Measurements from ENCODE around the gene ABCA4. TPM values are rescaled to one million over a fixed set of nuclear protein-coding genes. Genes with fewer than 3 reads are reported as not detected.

Gene ABCA4
- total RNA-seq, 4 donors from 2014 or later: 0.18 to 0.57 TPM; not detected in 2

GRCh38 chr1:93977598-93977945, 143.4 kb downstream of the ABCA4 start:
- intact Hi-C loops (cut with DNase I): no loop called here
- 20 to 33% methylated on average over 1 of the region's 1 CpG for WGBS, 2 donors
- DNase-seq: no peak

DNA sequence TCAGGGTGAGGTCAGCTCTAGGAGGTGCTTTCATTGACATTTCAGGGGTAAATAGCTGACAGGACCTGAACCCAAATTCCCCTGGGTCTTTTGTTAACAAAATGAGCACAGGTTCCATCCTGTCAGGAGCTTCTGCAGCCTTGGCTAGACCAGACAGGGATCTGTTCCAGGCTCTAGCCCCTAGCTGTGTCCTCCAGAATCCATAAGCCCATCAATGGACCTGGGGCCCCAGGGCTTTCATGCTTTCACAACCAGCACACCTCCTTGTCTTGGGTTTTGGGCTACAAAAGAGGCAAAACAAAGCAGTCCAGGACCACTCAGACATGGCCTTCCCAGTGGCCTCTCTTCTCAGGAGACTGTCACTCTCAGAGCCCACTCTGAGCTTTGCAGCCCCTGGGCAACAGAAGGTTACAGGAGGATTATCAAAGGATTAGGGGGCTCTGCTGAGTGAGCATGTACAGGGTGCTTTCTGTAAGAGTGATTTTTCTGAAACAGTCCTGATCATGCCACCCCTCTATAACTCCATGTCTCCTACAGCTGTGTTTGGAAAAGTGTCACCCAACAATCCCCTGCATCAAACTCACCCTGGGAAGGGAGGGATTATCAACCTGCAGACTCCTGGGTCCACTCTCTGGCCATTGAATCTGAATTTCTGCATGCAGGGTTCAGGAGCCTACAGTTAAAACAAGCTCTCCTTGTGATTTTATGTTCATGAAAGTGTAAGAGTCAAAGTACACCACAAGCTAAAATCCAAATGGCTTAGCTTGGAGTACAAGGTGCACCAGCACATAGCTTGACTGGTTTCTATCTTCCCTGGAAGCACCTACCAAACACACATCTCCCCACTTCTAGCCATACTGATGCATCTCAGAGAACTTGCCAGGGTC, 144.0 kb downstream of the ABCA4 start:
- no peak overlapping the region for H3K4me3 ChIP-seq
- DNase-seq: no peak
- no peaks in the 10 kb centered on the region for H3K36me3 ChIP-seq
- TF ChIP-seq POLR2A (IDR thresholded peaks at IDR 0.05): no peak
- TF ChIP-seq, protein P1, sequence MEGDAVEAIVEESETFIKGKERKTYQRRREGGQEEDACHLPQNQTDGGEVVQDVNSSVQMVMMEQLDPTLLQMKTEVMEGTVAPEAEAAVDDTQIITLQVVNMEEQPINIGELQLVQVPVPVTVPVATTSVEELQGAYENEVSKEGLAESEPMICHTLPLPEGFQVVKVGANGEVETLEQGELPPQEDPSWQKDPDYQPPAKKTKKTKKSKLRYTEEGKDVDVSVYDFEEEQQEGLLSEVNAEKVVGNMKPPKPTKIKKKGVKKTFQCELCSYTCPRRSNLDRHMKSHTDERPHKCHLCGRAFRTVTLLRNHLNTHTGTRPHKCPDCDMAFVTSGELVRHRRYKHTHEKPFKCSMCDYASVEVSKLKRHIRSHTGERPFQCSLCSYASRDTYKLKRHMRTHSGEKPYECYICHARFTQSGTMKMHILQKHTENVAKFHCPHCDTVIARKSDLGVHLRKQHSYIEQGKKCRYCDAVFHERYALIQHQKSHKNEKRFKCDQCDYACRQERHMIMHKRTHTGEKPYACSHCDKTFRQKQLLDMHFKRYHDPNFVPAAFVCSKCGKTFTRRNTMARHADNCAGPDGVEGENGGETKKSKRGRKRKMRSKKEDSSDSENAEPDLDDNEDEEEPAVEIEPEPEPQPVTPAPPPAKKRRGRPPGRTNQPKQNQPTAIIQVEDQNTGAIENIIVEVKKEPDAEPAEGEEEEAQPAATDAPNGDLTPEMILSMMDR (IDR thresholded peaks at IDR 0.05): no peak
- peaks cover 7 to 38% (median 24%) of the 10 kb centered on the region in 3 donors for H3K4me1 ChIP-seq
- intact Hi-C loops (cut with DNase I): no loop called here
- H3K27ac ChIP-seq: peak overlapping the region in 1 of 4 donors; percentile 74
- no peaks in the 10 kb centered on the region for H3K9me3 ChIP-seq
- no peaks in the 10 kb centered on the region for H3K27me3 ChIP-seq

More at GRCh38 chr1:93977598-93977945, 143.4 kb downstream of the ABCA4 start:
- Histone ChIP-seq H3K36me3 (no peaks in the 10 kb centered on the region), H3K4me1 (peaks cover 7 to 38% (median 24%) of the 10 kb centered on the region in 3 donors), H3K4me3 (no peak overlapping the region), H3K27ac (peak overlapping the region in 1 of 4 donors; percentile 74), H3K27me3 (no peaks in the 10 kb centered on the region), H3K9me3 (no peaks in the 10 kb centered on the region)
- TF ChIP-seq, protein P1 (IDR thresholded peaks at IDR 0.05): no peak
- no peak for TF ChIP-seq POLR2A (IDR thresholded peaks at IDR 0.05)

DNA sequence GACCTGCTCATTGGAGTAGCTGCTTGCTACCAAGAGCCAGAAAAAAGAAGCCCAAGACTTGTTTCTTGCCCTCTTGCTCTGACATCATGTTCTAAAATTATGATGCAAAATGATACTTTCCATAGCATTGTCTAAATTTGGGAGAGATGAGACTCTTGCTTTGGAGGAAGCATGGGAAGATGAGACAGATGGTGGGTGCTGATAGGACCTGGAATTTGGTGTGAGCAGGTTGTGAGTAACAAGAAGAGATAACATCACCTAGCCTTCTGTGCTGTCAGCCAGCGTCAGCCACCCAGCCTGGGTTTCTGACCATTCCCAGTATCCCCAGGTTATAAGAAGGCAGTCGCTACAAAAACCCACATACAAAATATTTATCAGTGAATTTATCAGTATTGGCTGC, 144.7 kb downstream of the ABCA4 start:
- no peaks in the 10 kb centered on the region for H3K9me3 ChIP-seq
- no peaks in the 10 kb centered on the region for H3K27me3 ChIP-seq
- H3K27ac ChIP-seq: no peak overlapping the region
- no peak for DNase-seq
- WGBS, 2 donors: 74 to 89% methylated on average over 2 of the region's 2 CpGs
- H3K36me3 ChIP-seq: no peaks in the 10 kb centered on the region
- H3K4me1 ChIP-seq: peaks cover 7 to 38% (median 24%) of the 10 kb centered on the region in 3 donors
- TF ChIP-seq, protein P1 (IDR thresholded peaks at IDR 0.05): no peak
- TF ChIP-seq POLR2A (IDR thresholded peaks at IDR 0.05): no peak
- H3K4me3 ChIP-seq: no peak overlapping the region
- intact Hi-C loops (cut with DNase I): no loop called here

- Histone ChIP-seq H3K27ac (no peak overlapping the region), H3K36me3 (no peaks in the 10 kb centered on the region), H3K4me3 (no peak overlapping the region), H3K4me1 (peaks cover 0 to 4% (median 1%) of the 10 kb centered on the region in 3 donors), H3K27me3 (no peaks in the 10 kb centered on the region), H3K9me3 (no peaks in the 10 kb centered on the region)
- intact Hi-C loops (cut with DNase I): no loop called here
- 38 to 48% methylated on average over 1 to 2 of the region's 2 CpGs for WGBS, 2 donors
- TF ChIP-seq, protein P1 (IDR thresholded peaks at IDR 0.05): no peak
- TF ChIP-seq POLR2A (IDR thresholded peaks at IDR 0.05): no peak
- DNase-seq: no peak
Observed at GRCh38 chr1:93972341-93972740, 148.6 kb downstream of the ABCA4 start.

DNA sequence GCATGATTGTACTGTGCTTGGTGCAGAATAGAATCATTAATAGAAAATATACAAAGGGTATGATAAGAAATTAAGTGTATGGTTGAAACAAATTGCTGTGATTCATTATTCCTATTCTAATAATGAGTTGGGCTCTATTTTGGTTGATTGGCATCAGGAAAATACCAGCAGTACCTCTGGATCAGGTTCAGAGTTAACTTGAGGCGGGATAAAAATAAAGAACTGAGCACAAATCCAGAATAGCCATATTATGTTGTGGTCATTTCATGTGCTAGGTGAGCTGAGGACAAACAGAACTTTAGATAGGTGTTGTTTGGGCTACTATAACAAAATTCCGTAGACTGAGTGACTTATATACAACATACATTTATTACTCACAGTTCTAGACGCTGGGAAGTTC, 151.1 kb downstream of the ABCA4 start:
- intact Hi-C loops (cut with DNase I): no loop called here
- H3K4me1 ChIP-seq: peaks cover 0 to 11% (median 9%) of the 10 kb centered on the region in 3 donors
- no peaks in the 10 kb centered on the region for H3K9me3 ChIP-seq
- TF ChIP-seq POLR2A (IDR thresholded peaks at IDR 0.05): no peak
- TF ChIP-seq, protein P1 (IDR thresholded peaks at IDR 0.05): no peak
- no peak overlapping the region for H3K4me3 ChIP-seq
- H3K27ac ChIP-seq: no peak overlapping the region
- no peak for DNase-seq
- 77 to 91% methylated on average over 3 of the region's 3 CpGs for WGBS, 2 donors
- no peaks in the 10 kb centered on the region for H3K27me3 ChIP-seq
- no peaks in the 10 kb centered on the region for H3K36me3 ChIP-seq
